ENCODE data around the gene SNCB. TPM values are rescaled to one million over a fixed set of nuclear protein-coding genes. Genes with fewer than 3 reads are reported as not detected.

SNCB gene
- total RNA-seq, 1 experiment from 2014 or later = 6.8 TPM

GRCh38 chr5:176625512-176625911, 4.8 kb downstream of the SNCB start:
- ATAC-seq (no peak), DNase-seq (ENCODE audit: low spot score) (no peak)
- TF ChIP-seq FOXK1 (CRISPR knock-in tag; IDR thresholded peaks at IDR 0.05) = no peak
- no peak for TF ChIP-seq MXD4 (CRISPR knock-in tag; IDR thresholded peaks at IDR 0.05; ENCODE audit: borderline replicate concordance)
- no peak for TF ChIP-seq ETV6 (CRISPR knock-in tag; IDR thresholded peaks at IDR 0.05)
- no peak for TF ChIP-seq E2F4 (CRISPR knock-in tag; IDR thresholded peaks at IDR 0.05; ENCODE audit: borderline replicate concordance, low read depth)
- TF ChIP-seq SMAD3 (CRISPR knock-in tag; IDR thresholded peaks at IDR 0.05; ENCODE audit: borderline replicate concordance) = no peak
- TF ChIP-seq NR3C1 (CRISPR knock-in tag; conservative IDR thresholded peaks at IDR 0.05; ENCODE audit: low read depth) = no peak
- TF ChIP-seq KAT7 (CRISPR knock-in tag; IDR thresholded peaks at IDR 0.05; ENCODE audit: borderline replicate concordance) = no peak
- no peak for TF ChIP-seq OVOL2 (CRISPR knock-in tag; IDR thresholded peaks at IDR 0.05; ENCODE audit: borderline replicate concordance)
- no peak for TF ChIP-seq ZNF416 (CRISPR knock-in tag; IDR thresholded peaks at IDR 0.05)
- TF ChIP-seq HMGA2 (CRISPR knock-in tag; IDR thresholded peaks at IDR 0.05) = no peak
- no peak for TF ChIP-seq MAX (CRISPR knock-in tag; IDR thresholded peaks at IDR 0.05)
- no peak for TF ChIP-seq ZMAT4 (CRISPR knock-in tag; IDR thresholded peaks at IDR 0.05)
- TF ChIP-seq NFYB (CRISPR knock-in tag; conservative IDR thresholded peaks at IDR 0.05; ENCODE audit: low read depth) = no peak
- TF ChIP-seq ZNF219 (CRISPR knock-in tag; IDR thresholded peaks at IDR 0.05; ENCODE audit: borderline replicate concordance) = no peak
- TF ChIP-seq ZNF138 (CRISPR knock-in tag; conservative IDR thresholded peaks at IDR 0.05) = no peak
- Mint-ChIP-seq H3K27ac (no peak overlapping the region), H3K4me3 (no peak overlapping the region), H3K9me3 (no peaks in the 10 kb centered on the region), H3K27me3 (ENCODE audit: low read depth) (peaks cover 40% of the 10 kb centered on the region), H3K4me1 (peaks cover 20% of the 10 kb centered on the region), H3K36me3 (no peaks in the 10 kb centered on the region)
- POLR2A ChIA-PET = no interaction called here
- CTCF ChIA-PET = no interaction called here

- DNase-seq (ENCODE audit: low spot score) (no peak), ATAC-seq (no peak)
- ChIA-PET POLR2A (no interaction called here), CTCF (no interaction called here)
- no peak for TF ChIP-seq TCF7 (CRISPR knock-in tag; IDR thresholded peaks at IDR 0.05; ENCODE audit: low read depth)
- TF ChIP-seq GTF2I (CRISPR knock-in tag; conservative IDR thresholded peaks at IDR 0.05) = no peak
- TF ChIP-seq ZMAT4 (CRISPR knock-in tag; IDR thresholded peaks at IDR 0.05) = no peak
- no peak for TF ChIP-seq CDX4 (CRISPR knock-in tag; IDR thresholded peaks at IDR 0.05; ENCODE audit: borderline replicate concordance)
- TF ChIP-seq USF2 (CRISPR knock-in tag; IDR thresholded peaks at IDR 0.05) = no peak
- no peak for TF ChIP-seq PRRX2 (CRISPR knock-in tag; IDR thresholded peaks at IDR 0.05)
- no peak for TF ChIP-seq RELA (CRISPR knock-in tag; IDR thresholded peaks at IDR 0.05; ENCODE audit: borderline replicate concordance)
- no peak for TF ChIP-seq MAX (CRISPR knock-in tag; IDR thresholded peaks at IDR 0.05)
- no peak for TF ChIP-seq EMX1 (CRISPR knock-in tag; IDR thresholded peaks at IDR 0.05)
- no peak for TF ChIP-seq OVOL2 (CRISPR knock-in tag; IDR thresholded peaks at IDR 0.05; ENCODE audit: borderline replicate concordance)
- no peak for TF ChIP-seq TP53 (CRISPR knock-in tag; IDR thresholded peaks at IDR 0.05)
- no peak for TF ChIP-seq ZNF416 (CRISPR knock-in tag; IDR thresholded peaks at IDR 0.05)
- no peak for TF ChIP-seq SP1 (CRISPR knock-in tag; conservative IDR thresholded peaks at IDR 0.05)
- no peak for TF ChIP-seq ZBTB43 (CRISPR knock-in tag; IDR thresholded peaks at IDR 0.05)
- H3K4me1 Mint-ChIP-seq = peaks cover 24% of the 10 kb centered on the region
- H3K27me3 Mint-ChIP-seq (ENCODE audit: low read depth) = peaks cover 43% of the 10 kb centered on the region
- H3K4me3 Mint-ChIP-seq = no peak overlapping the region
- no peaks in the 10 kb centered on the region for H3K9me3 Mint-ChIP-seq
- no peak overlapping the region for H3K27ac Mint-ChIP-seq
- H3K36me3 Mint-ChIP-seq = no peaks in the 10 kb centered on the region
Observed at GRCh38 chr5:176624938-176625337, 5.4 kb downstream of the SNCB start.
